ENCODE results near the gene OR6C68. TPM values are rescaled to one million over a fixed set of nuclear protein-coding genes. Genes with fewer than 3 reads are reported as not detected.
"Not testable (repeated sequence)": the region's sequence is repeated elsewhere in the genome, so short reads cannot be mapped to it uniquely, and the experiment has no call there.

Gene OR6C68
- polyA plus RNA-seq (ENCODE audit: insufficient read length): not detected

DNA sequence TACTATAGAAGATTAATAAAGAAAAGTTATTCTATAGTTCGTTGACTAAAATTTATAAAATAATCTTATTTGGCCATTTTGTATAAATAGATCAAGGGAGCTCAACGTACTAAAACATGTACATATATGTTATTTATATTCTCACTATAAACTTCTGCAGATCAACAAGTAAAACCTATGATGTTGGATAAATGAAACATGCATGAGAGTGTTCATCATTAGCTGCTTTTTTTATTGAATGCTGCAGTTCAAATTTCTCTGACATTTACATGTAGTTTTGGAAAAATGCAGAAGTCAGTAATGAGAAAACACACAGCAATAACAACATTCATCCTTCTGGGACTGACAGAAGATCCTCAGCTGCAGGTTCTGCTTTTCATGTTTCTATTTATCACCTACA is at the start of gene OR6C68:
Gene OR6C68, plus strand, starts transcription at position 301 of the 400 bp plus-strand sequence. Its CDS starts 0 bp downstream, at position 301.
- DNase-seq: no peak

DNA sequence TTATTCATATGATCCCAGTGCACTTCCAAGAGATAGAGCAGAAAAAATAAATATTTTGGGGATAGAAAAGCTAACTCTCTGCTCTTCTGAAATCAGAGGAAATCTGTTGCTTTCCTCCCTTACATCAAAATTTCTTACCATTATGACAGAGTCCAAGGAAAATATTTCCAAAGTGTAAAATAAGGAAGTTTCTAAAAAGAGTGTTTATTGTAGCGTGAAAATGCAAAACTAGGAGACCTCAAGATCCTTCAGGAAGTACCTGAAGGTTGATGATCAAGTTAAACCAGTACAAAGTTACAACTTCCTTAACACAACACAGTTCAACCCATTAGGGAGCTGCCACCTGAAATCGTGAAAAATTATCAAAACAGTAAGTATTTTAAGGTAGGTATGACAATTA is 48.4 kb upstream of the OR6C68 start, which contains the start of gene OR6C2:
Gene OR6C2, plus strand, starts transcription at position 301 of the 400 bp plus-strand sequence. CDS start 8,138 bp downstream, outside the sequence.
- DNase-seq: no peak

- DNase-seq: no peak
Measured at GRCh38 chr12:55445357-55445756, 46.8 kb upstream of the OR6C68 start.

- no peak for DNase-seq
Measured at GRCh38 chr12:55446326-55446725, 45.9 kb upstream of the OR6C68 start.

GRCh38 chr12:55448825-55449224 is 43.4 kb upstream of the OR6C68 start:
- DNase-seq: no peak

DNA sequence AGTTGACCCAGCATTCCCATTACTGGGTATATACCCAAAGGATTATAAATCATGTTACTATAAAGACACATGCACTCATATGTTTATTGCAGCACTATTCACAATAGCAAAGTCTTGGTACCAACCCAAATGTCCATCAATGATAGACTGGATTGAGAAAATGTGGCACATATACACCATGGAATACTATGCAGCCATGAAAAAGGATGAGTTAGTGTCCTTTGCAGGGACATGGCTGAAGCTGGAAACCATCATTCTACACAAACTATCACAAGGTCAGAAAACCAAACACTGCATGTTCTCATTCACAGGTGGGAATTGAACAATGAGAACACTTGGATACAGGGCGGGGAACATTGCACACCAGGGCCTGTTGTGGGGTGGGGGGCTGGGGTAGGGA is 27.3 kb upstream of the OR6C68 start:
- not testable (repeated sequence) for DNase-seq

GRCh38 chr12:55467836-55468235 is 24.3 kb upstream of the OR6C68 start:
- DNase-seq: no peak

GRCh38 chr12:55469291-55469690 is 22.9 kb upstream of the OR6C68 start:
- DNase-seq: no peak

DNA sequence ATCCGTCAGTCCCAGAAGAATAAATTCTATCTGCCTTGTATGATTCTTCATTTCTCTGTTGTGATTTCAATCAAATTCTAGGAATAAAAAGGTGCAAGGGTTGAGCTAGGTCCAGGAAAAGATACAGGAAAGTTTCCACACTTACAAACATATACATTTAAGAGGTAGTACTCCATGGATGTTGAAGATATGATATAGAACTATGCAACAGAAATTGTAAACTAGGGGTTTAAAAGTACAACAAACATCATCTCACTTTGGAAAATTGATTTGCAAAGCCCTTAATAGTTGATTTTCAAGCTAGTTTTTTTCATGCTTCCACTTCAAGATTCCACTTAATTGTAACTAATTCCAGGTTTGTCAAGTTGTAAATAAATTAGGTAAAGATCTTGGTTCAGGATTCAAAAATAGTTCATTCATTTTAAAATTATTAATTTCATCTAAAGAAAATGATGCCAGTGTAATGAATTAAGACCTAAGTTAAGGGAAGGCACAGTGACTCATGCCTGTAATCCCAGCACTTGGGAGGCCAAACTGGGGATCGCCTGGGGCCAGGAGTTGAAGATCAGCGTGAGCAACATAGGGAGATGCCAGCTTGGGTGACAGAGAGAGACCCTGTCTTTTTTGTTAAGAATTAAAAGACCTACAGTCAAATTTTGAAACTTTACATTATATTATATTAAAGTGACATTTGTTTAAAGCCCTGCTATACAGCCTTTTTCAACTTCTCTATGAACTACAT is 21.9 kb upstream of the OR6C68 start, which contains the start of gene OR6C70:
Gene OR6C70, minus strand, starts transcription at position 51 of the 742 bp plus-strand sequence. Its CDS starts 0 bp downstream, at position 51.
- no peak for DNase-seq

DNA sequence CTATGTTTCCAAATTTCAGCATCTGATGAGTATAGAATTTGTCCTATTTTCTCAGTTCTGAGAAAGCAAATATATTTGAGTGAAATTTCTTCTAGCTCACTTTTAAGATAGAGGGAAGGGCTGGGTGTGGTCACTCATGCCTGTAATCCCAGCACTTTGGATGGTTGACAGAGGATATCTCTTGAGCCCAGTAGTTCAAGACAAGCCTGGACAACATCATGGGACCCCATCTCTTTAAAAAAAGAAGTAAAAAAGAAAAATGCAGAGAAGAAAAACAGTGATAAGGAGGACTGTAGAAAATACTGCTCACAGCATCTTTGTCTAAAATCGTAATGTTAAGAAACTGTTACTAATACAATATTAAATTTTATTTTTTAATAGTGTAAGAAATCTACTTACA is 19.9 kb upstream of the OR6C68 start:
- no peak for DNase-seq

DNA sequence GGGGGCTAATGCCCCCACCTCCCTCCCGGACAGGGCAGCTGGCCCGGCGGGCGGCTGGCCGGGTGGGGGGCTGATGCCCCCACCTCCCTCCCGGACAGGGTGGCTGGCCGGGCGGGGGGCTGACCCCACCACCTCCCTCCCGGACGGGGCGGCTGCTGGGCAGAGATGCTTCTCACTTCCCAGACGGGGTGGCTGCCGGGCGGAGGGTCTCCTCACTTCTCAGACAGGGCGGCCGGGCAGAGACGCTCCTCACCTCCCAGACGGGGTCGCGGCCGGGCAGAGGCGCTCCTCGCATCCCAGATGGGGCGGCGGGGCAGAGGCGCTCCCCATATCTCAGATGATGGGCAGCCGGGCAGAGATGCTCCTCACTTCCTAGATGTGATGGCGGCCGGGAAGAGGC is 13.0 kb upstream of the OR6C68 start:
- not testable (repeated sequence) for DNase-seq

DNA sequence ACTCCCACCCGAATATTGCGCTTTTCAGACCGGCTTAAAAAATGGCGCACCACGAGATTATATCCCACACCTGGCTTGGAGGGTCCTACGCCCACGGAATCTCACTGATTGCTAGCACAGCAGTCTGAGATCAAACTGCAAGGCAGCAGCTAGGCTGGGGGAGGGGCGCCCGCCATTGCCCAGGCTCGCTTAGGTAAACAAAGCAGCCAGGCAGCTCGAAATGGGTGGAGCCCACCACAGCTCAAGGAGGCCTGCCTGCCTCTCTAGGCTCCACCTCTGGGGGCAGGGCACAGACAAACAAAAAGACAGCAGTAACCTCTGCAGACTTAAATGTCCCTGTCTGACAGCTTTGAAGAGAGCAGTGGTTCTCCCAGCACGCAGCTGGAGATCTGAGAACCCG is 7.9 kb upstream of the OR6C68 start:
- DNase-seq: not testable (repeated sequence)

- no peak for DNase-seq
Measured at GRCh38 chr12:55495490-55495889, 3.3 kb downstream of the OR6C68 start.

- DNase-seq: no peak
Measured at GRCh38 chr12:55499231-55499630, 7.1 kb downstream of the OR6C68 start.

DNA sequence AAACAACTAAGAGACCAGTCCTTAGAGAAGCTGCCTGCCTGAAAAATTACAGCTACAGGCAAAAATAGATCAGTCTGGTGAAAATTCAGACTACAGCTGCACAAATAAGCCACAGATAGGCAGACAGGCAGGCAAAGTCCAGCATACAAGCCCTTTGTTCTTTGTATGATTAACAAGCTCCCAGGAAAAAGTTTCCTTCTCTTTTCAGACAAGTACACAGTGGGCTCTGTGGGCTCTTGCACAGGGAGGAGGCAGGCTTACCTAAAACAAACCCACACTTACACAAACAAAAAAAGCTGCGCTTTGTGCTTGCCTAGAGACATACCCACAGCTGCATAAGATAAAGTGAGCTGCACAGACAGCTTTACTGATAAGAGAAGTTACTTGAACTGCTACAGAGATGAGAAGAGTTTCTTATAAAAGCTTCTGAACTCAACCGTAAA is 7.7 kb downstream of the OR6C68 start:
- DNase-seq: no peak

DNA sequence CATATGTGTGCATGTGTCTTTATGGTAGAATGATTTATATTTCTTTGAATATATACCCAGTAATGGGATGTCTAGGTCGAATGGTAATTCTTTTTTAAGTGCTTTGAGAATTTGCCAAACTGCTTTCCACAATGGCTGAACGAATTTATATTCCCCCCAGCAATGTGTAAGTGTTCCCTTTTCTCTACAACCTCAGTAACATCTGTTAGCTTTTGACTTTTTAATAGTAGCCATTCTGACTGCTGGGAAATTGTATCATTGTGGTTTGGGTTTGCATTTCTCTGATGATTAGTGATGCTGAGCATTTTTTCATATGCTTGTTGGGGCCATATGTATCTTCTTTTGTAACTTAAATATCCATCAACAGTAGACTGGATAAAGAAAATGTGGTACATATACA is 9.4 kb downstream of the OR6C68 start:
- no peak for DNase-seq

DNA sequence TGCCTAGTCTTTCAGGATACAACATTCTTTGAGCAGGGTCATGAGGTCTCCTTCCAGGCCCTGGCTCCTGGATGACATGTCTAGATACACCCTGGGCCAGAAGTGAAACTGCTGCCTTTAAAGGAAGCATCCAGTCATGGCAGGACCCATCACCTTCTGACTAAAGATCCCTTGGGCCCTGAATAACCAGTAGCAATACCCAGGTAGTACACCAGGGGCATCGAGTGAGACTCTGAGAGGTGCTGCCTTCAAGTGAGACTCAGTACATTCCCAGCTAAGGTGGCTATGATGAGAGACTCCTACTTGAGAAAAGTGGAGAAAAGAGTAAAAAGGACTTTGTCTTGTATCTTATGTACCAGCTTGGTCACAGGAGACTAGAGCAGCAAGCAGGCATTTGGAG is 23.5 kb downstream of the OR6C68 start:
- no peak for DNase-seq

- no peak for DNase-seq
Measured at GRCh38 chr12:55516391-55516790, 24.2 kb downstream of the OR6C68 start.

Other genes starting within 250 kb of the OR6C68 start
- gene OR6C74, start 247.8 kb upstream of the OR6C68 start, polyA plus RNA-seq (ENCODE audit: insufficient read length): not detected
- gene OR6C6, start 195.8 kb upstream of the OR6C68 start, polyA plus RNA-seq (ENCODE audit: insufficient read length): not detected
- not detected for gene OR6C1, start 178.0 kb upstream of the OR6C68 start, polyA plus RNA-seq (ENCODE audit: insufficient read length)
- gene OR6C3, start 161.6 kb upstream of the OR6C68 start, polyA plus RNA-seq (ENCODE audit: insufficient read length): not detected
- gene OR6C75, start 129.4 kb upstream of the OR6C68 start, polyA plus RNA-seq (ENCODE audit: insufficient read length): 0.08 TPM
- not detected for gene OR6C65, start 91.8 kb upstream of the OR6C68 start, polyA plus RNA-seq (ENCODE audit: insufficient read length)
- gene OR6C76, start 66.1 kb upstream of the OR6C68 start, polyA plus RNA-seq (ENCODE audit: insufficient read length): not detected
- gene OR6C2, start 48.3 kb upstream of the OR6C68 start, polyA plus RNA-seq (ENCODE audit: insufficient read length): not detected
- gene OR6C70, start 22.2 kb upstream of the OR6C68 start, polyA plus RNA-seq (ENCODE audit: insufficient read length): not detected
- not detected for gene OR6C4, start 57.2 kb downstream of the OR6C68 start, polyA plus RNA-seq (ENCODE audit: insufficient read length)
- not detected for gene OR2AP1, start 80.1 kb downstream of the OR6C68 start, polyA plus RNA-seq (ENCODE audit: insufficient read length)
- not detected for gene OR10P1, start 144.5 kb downstream of the OR6C68 start, polyA plus RNA-seq (ENCODE audit: insufficient read length)
- 466 TPM for gene ITGA7, start 215.5 kb downstream of the OR6C68 start, polyA plus RNA-seq (ENCODE audit: insufficient read length)
- gene BLOC1S1, start 223.7 kb downstream of the OR6C68 start, polyA plus RNA-seq (ENCODE audit: insufficient read length): 109 TPM
- gene RDH5, start 228.0 kb downstream of the OR6C68 start, polyA plus RNA-seq (ENCODE audit: insufficient read length): 31.4 TPM
- gene CD63, start 236.6 kb downstream of the OR6C68 start, polyA plus RNA-seq (ENCODE audit: insufficient read length): 781 TPM